ENCODE results near the gene GLG1.

The GLG1 gene

DNA sequence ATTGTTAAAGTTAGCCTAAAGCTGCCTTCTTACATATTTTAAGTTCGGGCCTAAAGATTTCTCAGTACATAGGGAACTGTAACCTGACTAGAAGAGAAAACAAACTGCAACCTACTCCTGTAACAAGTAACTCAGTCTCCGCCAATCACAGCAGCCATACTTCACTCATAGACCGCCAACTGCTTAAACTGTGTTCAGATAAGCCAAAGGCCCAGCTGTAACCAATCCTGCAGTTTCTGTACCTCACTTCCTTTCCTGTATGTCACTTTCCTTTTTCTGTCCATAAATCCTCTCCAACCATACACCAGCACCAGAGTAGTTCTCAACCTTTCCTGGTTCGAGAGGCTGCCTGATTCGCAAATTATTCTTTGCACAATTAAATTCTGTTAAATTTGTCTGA, 41.5 kb downstream of the GLG1 start (continued):
- TF ChIP-seq ZFP30 (CRISPR knock-in tag; IDR thresholded peaks at IDR 0.05) (no peak), ESRRG (CRISPR knock-in tag; IDR thresholded peaks at IDR 0.05) (no peak), TOX (CRISPR knock-in tag; IDR thresholded peaks at IDR 0.05; ENCODE audit: borderline replicate concordance) (no peak), GLIS3 (CRISPR knock-in tag; IDR thresholded peaks at IDR 0.05) (no peak)

DNA sequence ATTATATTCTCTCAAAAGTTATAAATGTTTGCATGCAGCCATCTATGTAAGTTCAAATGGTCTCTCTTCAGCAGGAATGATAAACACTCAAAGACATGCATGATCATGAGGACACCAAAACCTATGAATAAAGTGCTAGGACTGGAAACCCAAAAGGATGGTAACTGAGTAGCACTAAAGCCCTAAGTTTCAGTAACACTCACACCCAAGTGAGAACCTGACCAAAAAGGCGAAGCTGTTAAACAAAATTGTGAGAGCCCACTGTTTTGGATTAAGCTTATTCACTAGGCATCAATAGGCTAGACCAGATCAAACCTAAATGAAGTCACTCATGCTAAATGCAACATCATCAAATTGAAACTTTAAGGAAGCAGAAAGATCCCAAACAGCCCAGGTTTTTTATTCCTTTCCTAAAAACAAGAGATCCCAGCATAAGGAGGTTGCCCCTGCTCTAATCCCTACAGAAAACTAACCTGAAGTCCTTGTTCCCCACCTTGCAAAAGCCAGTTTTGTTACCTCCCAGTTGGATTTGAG, 42.4 kb downstream of the GLG1 start:
- TF ChIP-seq ZFP30 (CRISPR knock-in tag; IDR thresholded peaks at IDR 0.05) (no peak), ESRRG (CRISPR knock-in tag; IDR thresholded peaks at IDR 0.05) (no peak), TOX (CRISPR knock-in tag; IDR thresholded peaks at IDR 0.05; ENCODE audit: borderline replicate concordance) (no peak), ISL1 (CRISPR knock-in tag; IDR thresholded peaks at IDR 0.05) (no peak), ARNTL (CRISPR knock-in tag; IDR thresholded peaks at IDR 0.05; ENCODE audit: borderline replicate concordance, low read depth) (no peak), RARB (CRISPR knock-in tag; IDR thresholded peaks at IDR 0.05) (no peak), ZNF565 (CRISPR knock-in tag; conservative IDR thresholded peaks at IDR 0.05; ENCODE audit: low read depth) (no peak), GLIS3 (CRISPR knock-in tag; IDR thresholded peaks at IDR 0.05) (no peak)
- TF ChIP-seq, protein P1, sequence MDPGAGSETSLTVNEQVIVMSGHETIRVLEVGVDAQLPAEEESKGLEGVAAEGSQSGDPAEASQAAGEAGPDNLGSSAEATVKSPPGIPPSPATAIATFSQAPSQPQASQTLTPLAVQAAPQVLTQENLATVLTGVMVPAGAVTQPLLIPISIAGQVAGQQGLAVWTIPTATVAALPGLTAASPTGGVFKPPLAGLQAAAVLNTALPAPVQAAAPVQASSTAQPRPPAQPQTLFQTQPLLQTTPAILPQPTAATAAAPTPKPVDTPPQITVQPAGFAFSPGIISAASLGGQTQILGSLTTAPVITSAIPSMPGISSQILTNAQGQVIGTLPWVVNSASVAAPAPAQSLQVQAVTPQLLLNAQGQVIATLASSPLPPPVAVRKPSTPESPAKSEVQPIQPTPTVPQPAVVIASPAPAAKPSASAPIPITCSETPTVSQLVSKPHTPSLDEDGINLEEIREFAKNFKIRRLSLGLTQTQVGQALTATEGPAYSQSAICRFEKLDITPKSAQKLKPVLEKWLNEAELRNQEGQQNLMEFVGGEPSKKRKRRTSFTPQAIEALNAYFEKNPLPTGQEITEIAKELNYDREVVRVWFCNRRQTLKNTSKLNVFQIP (CRISPR knock-in tag; IDR thresholded peaks at IDR 0.05; ENCODE audit: borderline replicate concordance, low read depth): no peak
- no peak for ATAC-seq

DNA sequence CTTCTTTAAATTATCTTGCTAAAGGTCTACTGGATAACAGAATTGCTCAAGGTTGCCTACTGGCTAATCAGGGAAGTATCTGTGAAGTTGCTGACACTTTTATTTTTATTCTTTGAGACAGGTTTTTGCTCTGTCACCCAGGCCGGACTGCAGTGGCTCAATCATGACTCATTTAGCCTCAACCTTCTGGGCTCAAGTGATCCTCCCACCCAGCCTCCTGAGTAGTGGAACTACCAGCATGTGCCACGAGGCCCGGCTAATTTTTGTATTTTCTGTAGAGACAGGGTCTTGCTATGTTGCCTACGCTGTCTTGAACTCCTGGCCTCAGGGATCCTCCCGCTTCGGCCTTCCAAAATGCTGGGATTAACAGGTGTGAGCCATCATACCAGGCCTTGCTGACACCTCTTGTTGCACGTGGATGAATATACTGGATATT, 43.1 kb downstream of the GLG1 start:
- ATAC-seq: peak; percentile 69
- TF ChIP-seq ZFP30 (CRISPR knock-in tag; IDR thresholded peaks at IDR 0.05) (no peak), ZNF565 (CRISPR knock-in tag; conservative IDR thresholded peaks at IDR 0.05; ENCODE audit: low read depth) (no peak), ZC3H10 (CRISPR knock-in tag; IDR thresholded peaks at IDR 0.05) (no peak), OSR1 (CRISPR knock-in tag; IDR thresholded peaks at IDR 0.05) (no peak), CSDC2 (CRISPR knock-in tag; IDR thresholded peaks at IDR 0.05) (no peak), SNAI2 (CRISPR knock-in tag; IDR thresholded peaks at IDR 0.05) (no peak), GLIS3 (CRISPR knock-in tag; IDR thresholded peaks at IDR 0.05) (no peak), ESRRG (CRISPR knock-in tag; IDR thresholded peaks at IDR 0.05) (no peak)
- TF ChIP-seq, protein P2, sequence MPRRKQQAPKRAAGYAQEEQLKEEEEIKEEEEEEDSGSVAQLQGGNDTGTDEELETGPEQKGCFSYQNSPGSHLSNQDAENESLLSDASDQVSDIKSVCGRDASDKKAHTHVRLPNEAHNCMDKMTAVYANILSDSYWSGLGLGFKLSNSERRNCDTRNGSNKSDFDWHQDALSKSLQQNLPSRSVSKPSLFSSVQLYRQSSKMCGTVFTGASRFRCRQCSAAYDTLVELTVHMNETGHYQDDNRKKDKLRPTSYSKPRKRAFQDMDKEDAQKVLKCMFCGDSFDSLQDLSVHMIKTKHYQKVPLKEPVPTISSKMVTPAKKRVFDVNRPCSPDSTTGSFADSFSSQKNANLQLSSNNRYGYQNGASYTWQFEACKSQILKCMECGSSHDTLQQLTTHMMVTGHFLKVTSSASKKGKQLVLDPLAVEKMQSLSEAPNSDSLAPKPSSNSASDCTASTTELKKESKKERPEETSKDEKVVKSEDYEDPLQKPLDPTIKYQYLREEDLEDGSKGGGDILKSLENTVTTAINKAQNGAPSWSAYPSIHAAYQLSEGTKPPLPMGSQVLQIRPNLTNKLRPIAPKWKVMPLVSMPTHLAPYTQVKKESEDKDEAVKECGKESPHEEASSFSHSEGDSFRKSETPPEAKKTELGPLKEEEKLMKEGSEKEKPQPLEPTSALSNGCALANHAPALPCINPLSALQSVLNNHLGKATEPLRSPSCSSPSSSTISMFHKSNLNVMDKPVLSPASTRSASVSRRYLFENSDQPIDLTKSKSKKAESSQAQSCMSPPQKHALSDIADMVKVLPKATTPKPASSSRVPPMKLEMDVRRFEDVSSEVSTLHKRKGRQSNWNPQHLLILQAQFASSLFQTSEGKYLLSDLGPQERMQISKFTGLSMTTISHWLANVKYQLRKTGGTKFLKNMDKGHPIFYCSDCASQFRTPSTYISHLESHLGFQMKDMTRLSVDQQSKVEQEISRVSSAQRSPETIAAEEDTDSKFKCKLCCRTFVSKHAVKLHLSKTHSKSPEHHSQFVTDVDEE (CRISPR knock-in tag; IDR thresholded peaks at IDR 0.05): no peak
- TF ChIP-seq, protein P3, sequence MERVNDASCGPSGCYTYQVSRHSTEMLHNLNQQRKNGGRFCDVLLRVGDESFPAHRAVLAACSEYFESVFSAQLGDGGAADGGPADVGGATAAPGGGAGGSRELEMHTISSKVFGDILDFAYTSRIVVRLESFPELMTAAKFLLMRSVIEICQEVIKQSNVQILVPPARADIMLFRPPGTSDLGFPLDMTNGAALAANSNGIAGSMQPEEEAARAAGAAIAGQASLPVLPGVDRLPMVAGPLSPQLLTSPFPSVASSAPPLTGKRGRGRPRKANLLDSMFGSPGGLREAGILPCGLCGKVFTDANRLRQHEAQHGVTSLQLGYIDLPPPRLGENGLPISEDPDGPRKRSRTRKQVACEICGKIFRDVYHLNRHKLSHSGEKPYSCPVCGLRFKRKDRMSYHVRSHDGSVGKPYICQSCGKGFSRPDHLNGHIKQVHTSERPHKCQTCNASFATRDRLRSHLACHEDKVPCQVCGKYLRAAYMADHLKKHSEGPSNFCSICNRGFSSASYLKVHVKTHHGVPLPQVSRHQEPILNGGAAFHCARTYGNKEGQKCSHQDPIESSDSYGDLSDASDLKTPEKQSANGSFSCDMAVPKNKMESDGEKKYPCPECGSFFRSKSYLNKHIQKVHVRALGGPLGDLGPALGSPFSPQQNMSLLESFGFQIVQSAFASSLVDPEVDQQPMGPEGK (CRISPR knock-in tag; IDR thresholded peaks at IDR 0.05; ENCODE audit: borderline replicate concordance): no peak
- TF ChIP-seq, protein P4, sequence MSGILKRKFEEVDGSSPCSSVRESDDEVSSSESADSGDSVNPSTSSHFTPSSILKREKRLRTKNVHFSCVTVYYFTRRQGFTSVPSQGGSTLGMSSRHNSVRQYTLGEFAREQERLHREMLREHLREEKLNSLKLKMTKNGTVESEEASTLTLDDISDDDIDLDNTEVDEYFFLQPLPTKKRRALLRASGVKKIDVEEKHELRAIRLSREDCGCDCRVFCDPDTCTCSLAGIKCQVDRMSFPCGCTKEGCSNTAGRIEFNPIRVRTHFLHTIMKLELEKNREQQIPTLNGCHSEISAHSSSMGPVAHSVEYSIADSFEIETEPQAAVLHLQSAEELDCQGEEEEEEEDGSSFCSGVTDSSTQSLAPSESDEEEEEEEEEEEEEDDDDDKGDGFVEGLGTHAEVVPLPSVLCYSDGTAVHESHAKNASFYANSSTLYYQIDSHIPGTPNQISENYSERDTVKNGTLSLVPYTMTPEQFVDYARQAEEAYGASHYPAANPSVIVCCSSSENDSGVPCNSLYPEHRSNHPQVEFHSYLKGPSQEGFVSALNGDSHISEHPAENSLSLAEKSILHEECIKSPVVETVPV (CRISPR knock-in tag; IDR thresholded peaks at IDR 0.05): no peak
- TF ChIP-seq, protein P5, sequence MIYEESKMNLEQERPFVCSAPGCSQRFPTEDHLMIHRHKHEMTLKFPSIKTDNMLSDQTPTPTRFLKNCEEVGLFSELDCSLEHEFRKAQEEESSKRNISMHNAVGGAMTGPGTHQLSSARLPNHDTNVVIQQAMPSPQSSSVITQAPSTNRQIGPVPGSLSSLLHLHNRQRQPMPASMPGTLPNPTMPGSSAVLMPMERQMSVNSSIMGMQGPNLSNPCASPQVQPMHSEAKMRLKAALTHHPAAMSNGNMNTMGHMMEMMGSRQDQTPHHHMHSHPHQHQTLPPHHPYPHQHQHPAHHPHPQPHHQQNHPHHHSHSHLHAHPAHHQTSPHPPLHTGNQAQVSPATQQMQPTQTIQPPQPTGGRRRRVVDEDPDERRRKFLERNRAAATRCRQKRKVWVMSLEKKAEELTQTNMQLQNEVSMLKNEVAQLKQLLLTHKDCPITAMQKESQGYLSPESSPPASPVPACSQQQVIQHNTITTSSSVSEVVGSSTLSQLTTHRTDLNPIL (CRISPR knock-in tag; IDR thresholded peaks at IDR 0.05; ENCODE audit: low read depth): no peak

DNA sequence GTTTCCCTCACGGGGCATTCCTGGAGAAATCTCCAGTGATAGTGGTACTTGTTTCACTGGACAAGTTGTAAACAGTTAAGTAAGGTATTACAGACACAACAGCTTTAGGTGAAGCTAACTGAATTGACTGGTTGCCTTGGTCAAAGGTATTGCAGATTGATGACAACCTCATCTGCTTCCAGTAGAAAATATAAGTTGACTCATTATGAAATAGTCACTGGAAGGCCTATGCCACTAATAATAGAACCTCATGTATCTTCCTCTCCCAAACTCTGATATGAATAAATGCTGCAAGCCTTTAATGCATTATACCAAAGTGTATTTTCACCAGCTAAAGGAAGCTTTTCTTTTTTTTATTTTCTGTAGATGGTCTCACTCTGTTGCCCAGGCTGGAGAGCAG, 44.8 kb downstream of the GLG1 start:
- no peak; the same call in 2 of the 3 replicates for ATAC-seq
- TF ChIP-seq, protein P5 (CRISPR knock-in tag; IDR thresholded peaks at IDR 0.05; ENCODE audit: low read depth): no peak
- TF ChIP-seq, protein P1 (CRISPR knock-in tag; IDR thresholded peaks at IDR 0.05; ENCODE audit: borderline replicate concordance, low read depth): no peak
- TF ChIP-seq ZFP3 (CRISPR knock-in tag; IDR thresholded peaks at IDR 0.05) (no peak), BACH2 (CRISPR knock-in tag; IDR thresholded peaks at IDR 0.05; ENCODE audit: borderline replicate concordance) (no peak), ARNTL (CRISPR knock-in tag; IDR thresholded peaks at IDR 0.05; ENCODE audit: borderline replicate concordance, low read depth) (no peak), TOX (CRISPR knock-in tag; IDR thresholded peaks at IDR 0.05; ENCODE audit: borderline replicate concordance) (no peak), CSDC2 (CRISPR knock-in tag; IDR thresholded peaks at IDR 0.05) (no peak), ZNF70 (CRISPR knock-in tag; IDR thresholded peaks at IDR 0.05) (no peak), ESRRG (CRISPR knock-in tag; IDR thresholded peaks at IDR 0.05) (no peak), ZC3H10 (CRISPR knock-in tag; IDR thresholded peaks at IDR 0.05) (no peak), OSR1 (CRISPR knock-in tag; IDR thresholded peaks at IDR 0.05) (no peak)
- TF ChIP-seq, protein P4 (CRISPR knock-in tag; IDR thresholded peaks at IDR 0.05): no peak

All from SK-N-SH treated with all-trans-retinoic acid at 6 μM for 48 hours (cell line).